HG02588 (cell line): ENCODE measurements around the gene ETS1.

Experiments
- ATAC-seq: cut with Tn5 transposase; IDR thresholded peaks from one replicate; pipeline ENCODE4 v1.9.1; 2021; ENCODE audit warnings: mild to moderate bottlenecking, moderate library complexity; ENCODE audit not compliant: unreplicated experiment

The ETS1 gene

DNA sequence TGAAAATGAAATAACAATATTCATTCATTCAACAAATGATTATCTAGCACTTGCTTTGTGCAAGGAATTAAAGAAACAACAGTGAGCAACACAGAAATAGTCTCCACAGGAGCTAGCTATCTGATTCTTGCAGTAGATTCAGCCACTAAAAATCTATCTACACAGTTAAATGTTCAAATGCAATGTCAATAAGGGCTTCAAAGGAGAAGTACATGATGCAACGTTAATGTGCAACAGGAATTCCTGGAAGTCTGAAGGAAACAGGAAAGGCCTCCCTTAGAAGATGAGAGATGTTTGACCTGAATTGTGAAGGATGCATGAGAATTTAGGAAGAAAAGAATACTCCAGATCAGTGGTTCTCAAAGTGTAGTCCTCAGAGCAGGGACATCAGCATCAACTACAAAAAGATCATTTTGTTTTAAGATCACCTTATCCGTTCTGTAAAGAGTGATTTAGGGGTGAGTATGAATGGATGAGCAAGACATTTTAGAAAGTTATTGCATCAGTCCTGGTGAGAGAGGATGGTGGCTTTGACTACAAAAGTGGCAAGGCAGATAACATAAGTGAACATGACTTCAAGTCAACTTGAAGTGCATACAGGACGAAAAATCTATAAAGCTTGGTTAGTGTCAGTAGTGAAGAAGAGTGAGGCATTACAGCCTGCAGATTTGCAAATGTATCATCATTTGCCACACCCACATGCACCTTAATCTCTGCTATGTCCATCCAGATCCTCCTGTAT is 96.0 kb downstream of the ETS1 start:
- no peak for ATAC-seq

GRCh38 chr11:128490092-128490491 is 97.3 kb downstream of the ETS1 start:
- no peak for ATAC-seq

- ATAC-seq: no peak
Measured at GRCh38 chr11:128488471-128488870, 98.9 kb downstream of the ETS1 start.

GRCh38 chr11:128487978-128488377 is 99.4 kb downstream of the ETS1 start:
- no peak for ATAC-seq

GRCh38 chr11:128484172-128484571 is 103.2 kb downstream of the ETS1 start:
- ATAC-seq: no peak

GRCh38 chr11:128483211-128483788 is 104.1 kb downstream of the ETS1 start:
- ATAC-seq: peak; percentile 76

GRCh38 chr11:128482512-128483191 is 104.7 kb downstream of the ETS1 start:
- ATAC-seq: peak; percentile 60

GRCh38 chr11:128482092-128482491 is 105.3 kb downstream of the ETS1 start:
- no peak for ATAC-seq

DNA sequence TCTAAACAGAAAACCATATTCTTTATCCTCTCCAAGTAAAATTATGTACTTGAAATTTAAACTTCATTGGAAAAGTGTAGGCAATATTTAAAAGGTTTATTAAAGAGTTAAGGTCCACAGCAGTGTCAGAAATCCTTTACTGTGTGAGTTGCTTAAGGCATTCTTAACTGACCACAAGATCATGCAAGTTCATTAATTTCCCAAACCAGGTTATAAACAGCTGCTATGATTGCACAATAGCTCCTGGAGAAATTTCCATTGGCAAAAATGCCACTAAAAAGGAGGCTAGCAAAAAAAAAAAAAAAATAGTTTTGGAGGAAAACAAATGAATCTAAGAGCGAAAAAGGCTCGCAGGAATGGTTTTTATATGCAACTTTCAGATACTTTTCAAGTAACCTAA is 106.2 kb downstream of the ETS1 start:
- no peak for ATAC-seq

DNA sequence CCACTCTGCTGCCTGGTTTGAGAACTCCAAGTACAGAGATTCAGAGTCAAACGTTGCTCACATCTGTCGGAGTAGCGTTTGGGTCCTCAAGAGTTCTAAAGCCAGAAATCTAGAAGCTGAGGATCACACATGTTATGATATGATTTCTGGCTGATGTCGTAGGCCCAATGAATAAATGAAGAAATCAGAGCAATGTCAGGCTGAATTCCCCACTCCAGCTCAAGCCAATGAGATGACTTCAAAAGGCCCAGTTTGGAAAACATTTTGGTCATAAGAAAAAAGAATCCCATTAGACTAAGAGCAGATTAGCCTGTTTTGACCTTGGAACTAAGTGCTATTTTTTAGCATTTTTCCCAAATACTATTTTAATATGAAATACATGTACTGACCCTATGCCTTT is 106.7 kb downstream of the ETS1 start:
- no peak for ATAC-seq

GRCh38 chr11:128480066-128480465 is 107.3 kb downstream of the ETS1 start:
- no peak for ATAC-seq

DNA sequence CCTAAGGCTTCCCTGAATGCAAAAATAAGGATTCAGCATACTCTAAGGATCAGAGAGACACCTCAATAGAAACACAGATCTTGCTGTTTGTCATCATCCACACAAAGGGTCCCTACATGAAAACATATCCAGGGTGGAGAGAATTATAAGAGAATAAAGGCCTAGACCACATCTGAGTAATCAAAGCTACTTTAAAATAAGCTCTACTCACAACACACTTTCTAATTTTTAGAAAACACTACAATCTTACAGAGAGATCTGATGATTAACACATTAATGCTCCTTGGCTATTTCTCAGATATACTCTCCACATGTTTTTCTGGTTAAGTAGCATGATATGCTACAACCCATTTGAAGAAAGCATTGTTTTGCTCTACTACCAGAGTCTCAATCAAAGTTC is 108.2 kb downstream of the ETS1 start:
- ATAC-seq: no peak

DNA sequence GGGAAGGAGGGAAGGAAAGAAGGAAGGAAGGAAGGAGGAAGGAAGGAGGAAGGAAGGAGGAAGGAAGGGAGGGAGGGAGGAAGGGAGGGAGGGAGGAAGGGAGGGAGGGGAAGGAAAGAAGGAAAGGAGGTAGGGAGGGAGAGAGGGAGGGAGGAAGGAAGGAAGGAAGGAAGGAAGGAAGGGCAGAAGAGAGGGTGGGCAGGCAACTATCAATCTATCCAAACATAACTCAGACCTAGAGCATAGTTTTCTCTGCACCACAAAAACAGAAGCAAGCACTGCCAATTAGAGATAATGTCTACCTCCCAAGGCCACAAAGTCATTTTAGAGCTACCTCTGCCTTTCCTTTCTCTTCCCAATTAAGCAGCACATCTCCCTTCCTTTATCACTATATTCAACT is 109.1 kb downstream of the ETS1 start:
- ATAC-seq: no peak

DNA sequence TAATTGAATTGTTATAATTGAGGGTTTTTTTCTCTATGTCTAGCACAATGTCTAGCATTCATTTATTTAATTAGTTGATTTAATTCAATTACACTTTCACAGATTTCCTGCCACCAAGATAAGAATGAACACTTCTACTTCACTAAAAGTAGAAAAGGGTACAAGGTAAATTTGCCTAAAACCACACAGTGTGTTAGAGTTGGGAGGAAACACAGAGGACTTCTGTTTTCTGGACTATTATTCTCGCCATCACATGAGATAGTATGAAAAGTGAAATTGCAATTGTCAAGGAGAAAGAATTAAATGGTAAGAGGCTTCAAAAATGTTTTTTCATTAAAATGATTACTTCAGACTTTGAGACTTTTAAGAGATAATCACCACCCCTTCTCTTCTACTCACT is 109.5 kb downstream of the ETS1 start:
- ATAC-seq: no peak

GRCh38 chr11:128477278-128477677 is 110.1 kb downstream of the ETS1 start:
- no peak for ATAC-seq

- no peak for ATAC-seq
Measured at GRCh38 chr11:128476729-128477128, 110.6 kb downstream of the ETS1 start.

- no peak for ATAC-seq
Measured at GRCh38 chr11:128476049-128476448, 111.3 kb downstream of the ETS1 start.

DNA sequence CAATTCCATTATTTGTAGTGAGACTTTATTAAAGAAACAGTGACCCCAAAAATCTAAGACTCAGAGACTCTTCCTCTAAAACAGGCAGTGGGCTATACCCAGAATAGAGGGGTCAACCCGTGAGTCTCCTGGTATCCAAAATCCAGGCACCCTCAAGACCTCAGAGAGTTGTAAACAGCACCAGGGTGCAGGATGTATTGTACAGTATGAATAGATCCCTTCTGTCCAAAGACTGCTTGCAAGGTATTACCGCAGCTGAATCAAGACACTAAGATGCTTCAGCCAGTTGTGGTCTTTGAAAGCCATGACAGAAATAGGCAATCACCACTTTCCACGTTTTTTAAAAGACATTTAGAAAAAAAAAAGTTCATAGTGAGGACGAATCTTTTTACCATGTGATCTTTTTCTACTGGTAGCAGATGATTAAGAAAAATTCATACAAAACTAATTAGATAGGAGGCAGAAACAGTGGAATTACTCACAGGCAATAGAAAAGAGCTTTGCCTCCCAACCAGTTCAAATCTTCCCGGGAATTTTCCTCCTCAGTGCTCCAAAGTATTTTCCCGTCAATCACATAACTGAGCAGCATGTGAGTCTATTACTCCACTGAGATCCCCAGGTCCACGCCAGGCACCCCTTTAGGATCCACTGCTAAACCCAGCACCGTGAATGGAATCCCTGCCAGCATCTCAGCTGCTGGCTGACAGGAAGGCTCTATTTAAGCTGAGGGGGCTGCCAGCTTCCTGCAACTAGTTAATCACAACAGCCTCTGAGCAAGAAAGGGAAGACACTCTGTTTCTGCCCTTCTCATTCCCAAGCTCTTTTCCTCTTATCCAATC is 113.1 kb downstream of the ETS1 start:
- ATAC-seq: no peak

DNA sequence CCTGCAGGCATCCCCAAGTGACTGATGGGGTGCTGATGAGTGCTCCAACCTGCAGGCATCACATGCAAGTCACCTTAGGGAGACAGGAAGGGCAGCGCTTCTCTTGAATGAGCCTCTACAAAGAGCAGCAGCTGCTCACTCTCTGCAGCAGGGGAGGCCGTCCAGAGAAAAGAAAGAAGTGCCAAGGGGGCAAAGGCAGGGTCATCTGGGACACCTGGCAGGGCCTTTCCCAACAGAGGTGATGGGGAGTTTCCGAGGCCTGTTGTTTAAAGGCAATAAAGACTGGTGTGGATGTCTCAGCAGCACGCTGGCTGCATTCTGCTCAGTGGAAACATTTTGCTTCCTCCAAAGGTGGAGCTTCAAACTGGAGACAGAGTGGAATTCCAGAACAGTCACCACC is 113.7 kb downstream of the ETS1 start:
- ATAC-seq: no peak

GRCh38 chr11:128472128-128473089 is 114.9 kb downstream of the ETS1 start:
- peak; percentile 40 for ATAC-seq
